HG02571 (cell line): ENCODE results near the gene COL9A3.

ENCODE experiments used
- ATAC-seq: cut with Tn5 transposase; IDR thresholded peaks from one replicate; pipeline ENCODE4 v1.9.1; 2021; ENCODE audit warnings: mild to moderate bottlenecking, moderate library complexity; ENCODE audit not compliant: unreplicated experiment

Gene COL9A3

GRCh38 chr20:62876902-62877816 is 60.3 kb downstream of the COL9A3 start:
- no peak for ATAC-seq

- ATAC-seq = no peak
Measured at GRCh38 chr20:62878244-62879038, 61.6 kb downstream of the COL9A3 start.

GRCh38 chr20:62879275-62880146 is 62.7 kb downstream of the COL9A3 start:
- ATAC-seq = no peak

GRCh38 chr20:62880147-62880934 is 63.5 kb downstream of the COL9A3 start:
- ATAC-seq = no peak

- no peak for ATAC-seq
Measured at GRCh38 chr20:62880935-62881661, 64.2 kb downstream of the COL9A3 start.

GRCh38 chr20:62881662-62882395 is 65.0 kb downstream of the COL9A3 start:
- no peak for ATAC-seq

- ATAC-seq = no peak
Measured at GRCh38 chr20:62882426-62882825, 65.6 kb downstream of the COL9A3 start.

- no peak for ATAC-seq
Measured at GRCh38 chr20:62884556-62884955, 67.7 kb downstream of the COL9A3 start.

GRCh38 chr20:62885046-62885895 is 68.4 kb downstream of the COL9A3 start:
- no peak for ATAC-seq

- no peak for ATAC-seq
Measured at GRCh38 chr20:62885896-62886708, 69.3 kb downstream of the COL9A3 start.

- no peak for ATAC-seq
Measured at GRCh38 chr20:62886709-62887058, 69.8 kb downstream of the COL9A3 start.

GRCh38 chr20:62887152-62887859 is 70.5 kb downstream of the COL9A3 start:
- no peak for ATAC-seq

GRCh38 chr20:62887860-62888239 is 71.0 kb downstream of the COL9A3 start:
- ATAC-seq = no peak

- no peak for ATAC-seq
Measured at GRCh38 chr20:62888406-62888805, 71.6 kb downstream of the COL9A3 start.

- ATAC-seq = no peak
Measured at GRCh38 chr20:62888910-62889309, 72.1 kb downstream of the COL9A3 start.

GRCh38 chr20:62889411-62889810 is 72.6 kb downstream of the COL9A3 start:
- no peak for ATAC-seq

- no peak for ATAC-seq
Measured at GRCh38 chr20:62889871-62890270, 73.0 kb downstream of the COL9A3 start.
